ENCODE results near the gene SLC16A2.
"Not testable (repeated sequence)": the region's sequence is repeated elsewhere in the genome, so short reads cannot be mapped to it uniquely, and the experiment has no call there.

Gene SLC16A2

DNA sequence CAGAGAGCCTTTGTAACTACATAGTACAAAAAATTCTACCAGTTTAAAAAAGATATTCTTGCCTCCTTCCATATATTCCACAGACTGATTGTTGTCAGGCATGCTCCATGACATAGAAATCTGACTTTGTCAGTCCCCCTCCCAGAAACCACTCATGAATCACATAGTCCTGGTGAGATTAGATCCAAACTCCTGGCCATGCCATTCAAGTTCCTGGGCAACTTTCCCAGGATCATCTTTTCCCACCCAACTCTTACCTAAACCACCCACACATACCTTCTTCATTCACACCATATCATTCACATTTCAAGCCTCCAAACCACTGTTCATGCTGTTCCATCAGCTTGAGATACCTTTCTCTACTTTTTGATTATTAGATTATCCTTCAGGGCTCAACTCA is 46.4 kb downstream of the SLC16A2 start:
- H3K9ac ChIP-seq (ENCODE audit: low read depth, low read length) = no peak overlapping the region
- no peaks in the 10 kb centered on the region for H3K4me1 ChIP-seq (ENCODE audit: control insufficient read depth, insufficient read depth, low read length)
- H3K36me3 ChIP-seq (ENCODE audit: insufficient read depth, low read length) = no peaks in the 10 kb centered on the region
- H3K9me3 ChIP-seq (replicated peaks; ENCODE audit: low read length) = no peaks in the 10 kb centered on the region
- H3K4me2 ChIP-seq (ENCODE audit: low read length) = no peak overlapping the region
- H3K27me3 ChIP-seq (ENCODE audit: control insufficient read depth, insufficient read depth, low read length) = no peaks in the 10 kb centered on the region
- no peak overlapping the region for H3K4me3 ChIP-seq (ENCODE audit: low read length)

- H3K27me3 ChIP-seq (ENCODE audit: control insufficient read depth, insufficient read depth, low read length); H3K9ac ChIP-seq (ENCODE audit: low read depth, low read length); H3K4me2 ChIP-seq (ENCODE audit: low read length); H3K4me1 ChIP-seq (ENCODE audit: control insufficient read depth, insufficient read depth, low read length); H3K4me3 ChIP-seq (ENCODE audit: low read length); H3K9me3 ChIP-seq (replicated peaks; ENCODE audit: low read length); H3K36me3 ChIP-seq (ENCODE audit: insufficient read depth, low read length): not testable (repeated sequence)
Measured at GRCh38 chrX:74473116-74473515, 51.8 kb downstream of the SLC16A2 start.

GRCh38 chrX:74490247-74490646 is 69.0 kb downstream of the SLC16A2 start:
- Histone ChIP-seq H3K9me3 (replicated peaks; ENCODE audit: low read length) (no peaks in the 10 kb centered on the region), H3K9ac (ENCODE audit: low read depth, low read length) (no peak overlapping the region), H3K36me3 (ENCODE audit: insufficient read depth, low read length) (no peaks in the 10 kb centered on the region), H3K4me2 (ENCODE audit: low read length) (no peak overlapping the region), H3K27me3 (ENCODE audit: control insufficient read depth, insufficient read depth, low read length) (peaks cover 6% of the 10 kb centered on the region), H3K4me1 (ENCODE audit: control insufficient read depth, insufficient read depth, low read length) (no peaks in the 10 kb centered on the region), H3K4me3 (ENCODE audit: low read length) (no peak overlapping the region)

DNA sequence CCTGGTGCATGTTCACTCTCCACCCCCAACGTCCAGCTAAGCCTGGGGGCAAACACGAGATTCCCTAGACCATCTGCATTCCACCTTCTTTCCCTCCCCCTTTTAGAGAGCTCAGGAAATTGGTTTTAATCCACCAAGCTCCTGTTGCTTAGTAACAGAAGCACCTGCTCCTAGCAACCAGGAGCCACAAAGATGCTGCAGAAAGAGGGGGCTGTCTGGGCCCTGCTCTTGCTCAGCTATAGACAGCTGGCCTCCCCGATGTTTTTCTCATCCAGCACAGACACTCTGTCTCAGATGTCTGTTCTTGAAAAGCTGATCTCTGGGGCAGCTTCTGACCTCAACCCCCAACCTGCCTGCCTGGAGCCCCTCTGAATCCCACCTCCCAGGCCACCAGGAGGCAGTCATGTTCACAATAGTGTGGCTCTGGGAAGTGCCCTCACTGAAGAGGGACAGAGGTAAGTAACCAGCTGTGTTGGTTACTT is 71.5 kb downstream of the SLC16A2 start:
- H3K4me1 ChIP-seq (ENCODE audit: control insufficient read depth, insufficient read depth, low read length) = no peaks in the 10 kb centered on the region
- peaks cover 6% of the 10 kb centered on the region for H3K27me3 ChIP-seq (ENCODE audit: control insufficient read depth, insufficient read depth, low read length)
- no peaks in the 10 kb centered on the region for H3K9me3 ChIP-seq (replicated peaks; ENCODE audit: low read length)
- H3K4me2 ChIP-seq (ENCODE audit: low read length) = no peak overlapping the region
- H3K36me3 ChIP-seq (ENCODE audit: insufficient read depth, low read length) = no peaks in the 10 kb centered on the region
- H3K4me3 ChIP-seq (ENCODE audit: low read length) = no peak overlapping the region
- H3K9ac ChIP-seq (ENCODE audit: low read depth, low read length) = no peak overlapping the region

DNA sequence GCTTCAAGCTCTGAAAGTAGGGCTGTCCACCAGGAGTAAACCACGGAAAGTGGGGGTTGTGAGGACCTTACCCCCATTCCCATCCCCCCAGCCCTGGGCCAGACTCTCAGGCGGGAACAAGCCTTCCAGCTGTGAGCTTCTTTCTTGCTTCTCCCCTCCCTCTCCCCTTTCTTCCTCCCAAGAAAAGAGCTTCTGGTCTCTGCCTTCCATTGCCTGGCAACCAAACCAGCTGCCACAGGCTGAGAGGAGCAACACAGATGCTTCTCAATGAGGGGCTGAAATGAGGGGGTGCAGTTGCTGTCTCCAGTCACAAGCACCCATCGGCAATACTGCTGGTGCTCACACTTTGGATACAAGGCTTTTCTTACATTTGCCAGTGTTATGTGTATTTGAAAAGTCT is 72.5 kb downstream of the SLC16A2 start:
- H3K9me3 ChIP-seq (replicated peaks; ENCODE audit: low read length) = no peaks in the 10 kb centered on the region
- H3K36me3 ChIP-seq (ENCODE audit: insufficient read depth, low read length) = no peaks in the 10 kb centered on the region
- no peak overlapping the region for H3K9ac ChIP-seq (ENCODE audit: low read depth, low read length)
- no peak overlapping the region for H3K4me3 ChIP-seq (ENCODE audit: low read length)
- H3K27me3 ChIP-seq (ENCODE audit: control insufficient read depth, insufficient read depth, low read length) = peaks cover 6% of the 10 kb centered on the region
- no peaks in the 10 kb centered on the region for H3K4me1 ChIP-seq (ENCODE audit: control insufficient read depth, insufficient read depth, low read length)
- H3K4me2 ChIP-seq (ENCODE audit: low read length) = no peak overlapping the region

DNA sequence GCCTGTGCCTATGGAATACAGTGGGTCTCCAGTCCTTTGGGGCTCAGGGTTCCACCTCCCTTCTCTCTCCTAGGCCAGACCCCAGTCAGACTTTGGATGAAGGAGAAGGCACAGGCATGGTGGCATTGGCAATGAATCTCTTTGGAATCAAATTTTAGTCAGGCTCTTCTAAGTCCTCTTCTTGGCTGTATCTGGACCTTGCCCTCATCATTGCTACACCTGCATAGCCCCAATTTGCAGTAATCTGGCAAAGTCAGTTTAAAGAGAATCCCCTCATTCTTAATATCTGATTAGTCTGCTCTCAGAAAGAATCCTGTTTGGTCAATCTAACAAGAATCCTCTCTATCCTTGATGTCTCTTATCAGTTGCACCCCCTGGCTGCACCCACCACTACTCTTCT is 77.6 kb downstream of the SLC16A2 start:
- no peak overlapping the region for H3K9ac ChIP-seq (ENCODE audit: low read depth, low read length)
- no peaks in the 10 kb centered on the region for H3K9me3 ChIP-seq (replicated peaks; ENCODE audit: low read length)
- H3K4me1 ChIP-seq (ENCODE audit: control insufficient read depth, insufficient read depth, low read length) = no peaks in the 10 kb centered on the region
- no peak overlapping the region for H3K4me3 ChIP-seq (ENCODE audit: low read length)
- no peak overlapping the region for H3K4me2 ChIP-seq (ENCODE audit: low read length)
- H3K27me3 ChIP-seq (ENCODE audit: control insufficient read depth, insufficient read depth, low read length) = peaks cover 2% of the 10 kb centered on the region
- no peaks in the 10 kb centered on the region for H3K36me3 ChIP-seq (ENCODE audit: insufficient read depth, low read length)

GRCh38 chrX:74500067-74500466 is 78.8 kb downstream of the SLC16A2 start:
- Histone ChIP-seq H3K9ac (ENCODE audit: low read depth, low read length) (no peak overlapping the region), H3K36me3 (ENCODE audit: insufficient read depth, low read length) (no peaks in the 10 kb centered on the region), H3K4me2 (ENCODE audit: low read length) (no peak overlapping the region), H3K9me3 (replicated peaks; ENCODE audit: low read length) (no peaks in the 10 kb centered on the region), H3K27me3 (ENCODE audit: control insufficient read depth, insufficient read depth, low read length) (no peaks in the 10 kb centered on the region), H3K4me1 (ENCODE audit: control insufficient read depth, insufficient read depth, low read length) (no peaks in the 10 kb centered on the region), H3K4me3 (ENCODE audit: low read length) (no peak overlapping the region)

- H3K36me3 ChIP-seq (ENCODE audit: insufficient read depth, low read length) = no peaks in the 10 kb centered on the region
- H3K9me3 ChIP-seq (replicated peaks; ENCODE audit: low read length) = no peaks in the 10 kb centered on the region
- no peak overlapping the region for H3K9ac ChIP-seq (ENCODE audit: low read depth, low read length)
- no peak overlapping the region for H3K4me3 ChIP-seq (ENCODE audit: low read length)
- H3K4me1 ChIP-seq (ENCODE audit: control insufficient read depth, insufficient read depth, low read length) = no peaks in the 10 kb centered on the region
- H3K4me2 ChIP-seq (ENCODE audit: low read length) = no peak overlapping the region
- H3K27me3 ChIP-seq (ENCODE audit: control insufficient read depth, insufficient read depth, low read length) = no peaks in the 10 kb centered on the region
Measured at GRCh38 chrX:74500555-74500954, 79.3 kb downstream of the SLC16A2 start.

DNA sequence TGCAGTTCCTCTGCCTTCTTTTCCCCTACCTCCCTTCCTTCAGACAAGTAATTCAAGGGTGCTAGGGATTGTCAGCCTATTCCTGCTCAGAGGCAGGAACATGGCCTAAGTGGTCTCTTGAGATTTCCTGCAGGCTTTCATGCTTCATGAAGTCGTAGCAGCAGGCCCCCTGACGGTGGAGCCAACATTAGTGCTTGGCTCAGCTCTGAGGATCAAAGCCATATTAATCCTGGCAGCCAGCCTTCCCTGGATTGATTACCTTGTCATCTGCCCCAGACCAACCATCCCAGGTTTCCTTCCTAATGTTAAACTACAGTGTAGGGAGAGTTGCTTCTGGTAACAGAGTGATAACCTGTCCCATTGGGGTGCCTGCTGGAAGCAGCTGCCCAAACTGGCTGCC is 84.1 kb downstream of the SLC16A2 start:
- no peak overlapping the region for H3K4me2 ChIP-seq (ENCODE audit: low read length)

GRCh38 chrX:74506317-74507115 is 85.2 kb downstream of the SLC16A2 start:
- Histone ChIP-seq H3K36me3 (ENCODE audit: insufficient read depth, low read length) (no peaks in the 10 kb centered on the region), H3K4me2 (ENCODE audit: low read length) (no peak overlapping the region), H3K9me3 (replicated peaks; ENCODE audit: low read length) (no peaks in the 10 kb centered on the region), H3K27me3 (ENCODE audit: control insufficient read depth, insufficient read depth, low read length) (no peaks in the 10 kb centered on the region), H3K4me3 (ENCODE audit: low read length) (no peak overlapping the region), H3K9ac (ENCODE audit: low read depth, low read length) (no peak overlapping the region), H3K4me1 (ENCODE audit: control insufficient read depth, insufficient read depth, low read length) (no peaks in the 10 kb centered on the region)

More for the DNA sequence above, 84.1 kb downstream of the SLC16A2 start:
- H3K36me3 ChIP-seq (ENCODE audit: insufficient read depth, low read length) = no peaks in the 10 kb centered on the region
- no peak overlapping the region for H3K9ac ChIP-seq (ENCODE audit: low read depth, low read length)
- no peaks in the 10 kb centered on the region for H3K27me3 ChIP-seq (ENCODE audit: control insufficient read depth, insufficient read depth, low read length)
- no peaks in the 10 kb centered on the region for H3K4me1 ChIP-seq (ENCODE audit: control insufficient read depth, insufficient read depth, low read length)
- no peak overlapping the region for H3K4me3 ChIP-seq (ENCODE audit: low read length)
- H3K9me3 ChIP-seq (replicated peaks; ENCODE audit: low read length) = no peaks in the 10 kb centered on the region

DNA sequence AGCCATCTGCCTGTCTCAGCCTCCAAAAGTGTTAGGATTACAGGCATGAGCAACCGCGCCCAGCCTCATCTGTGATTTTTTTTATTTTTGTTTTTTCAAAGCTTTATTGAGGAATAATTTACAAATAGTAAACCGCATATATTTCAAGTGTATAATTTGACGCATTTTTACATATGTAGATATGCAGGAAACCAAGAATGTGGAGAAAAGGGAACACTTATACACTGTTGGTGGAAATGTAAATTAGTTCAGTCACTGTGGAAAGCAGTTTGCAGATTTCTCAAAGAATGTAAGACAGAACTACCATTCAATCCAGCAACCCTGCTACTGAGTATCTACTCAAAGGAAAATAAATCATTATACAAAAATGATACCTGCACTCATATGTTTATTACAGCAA is 85.9 kb downstream of the SLC16A2 start:
- no peak overlapping the region for H3K4me3 ChIP-seq (ENCODE audit: low read length)
- no peaks in the 10 kb centered on the region for H3K27me3 ChIP-seq (ENCODE audit: control insufficient read depth, insufficient read depth, low read length)
- no peaks in the 10 kb centered on the region for H3K36me3 ChIP-seq (ENCODE audit: insufficient read depth, low read length)
- H3K4me2 ChIP-seq (ENCODE audit: low read length) = no peak overlapping the region
- H3K9me3 ChIP-seq (replicated peaks; ENCODE audit: low read length) = no peaks in the 10 kb centered on the region
- H3K4me1 ChIP-seq (ENCODE audit: control insufficient read depth, insufficient read depth, low read length) = no peaks in the 10 kb centered on the region
- H3K9ac ChIP-seq (ENCODE audit: low read depth, low read length) = no peak overlapping the region

- H3K36me3 ChIP-seq (ENCODE audit: insufficient read depth, low read length) = no peaks in the 10 kb centered on the region
- H3K9ac ChIP-seq (ENCODE audit: low read depth, low read length) = no peak overlapping the region
- H3K4me2 ChIP-seq (ENCODE audit: low read length) = no peak overlapping the region
- no peaks in the 10 kb centered on the region for H3K9me3 ChIP-seq (replicated peaks; ENCODE audit: low read length)
- H3K27me3 ChIP-seq (ENCODE audit: control insufficient read depth, insufficient read depth, low read length) = no peaks in the 10 kb centered on the region
- H3K4me3 ChIP-seq (ENCODE audit: low read length) = no peak overlapping the region
- H3K4me1 ChIP-seq (ENCODE audit: control insufficient read depth, insufficient read depth, low read length) = no peaks in the 10 kb centered on the region
Measured at GRCh38 chrX:74509989-74510388, 88.7 kb downstream of the SLC16A2 start.

All from skeletal muscle satellite cell (primary cell).